Mesenchymal stem cell (in vitro differentiated cells and primary cell): ENCODE measurements around the gene CEP104.

Source experiments
- DNase-seq: peaks from one replicate; pipeline ENCODE4 v3.0.0-alpha.2; 2013
- H2AFZ ChIP-seq: one replicate; pipeline ENCODE4 v1.6.1; 2013; ENCODE audit warnings: low read depth, mild to moderate bottlenecking, control low read depth, inconsistent platforms, low read length, moderate library complexity
- H2AK5ac ChIP-seq: 2 replicates; pipeline ENCODE4 v1.6.1; 2013; ENCODE audit warnings: low read length, moderate library complexity, mild to moderate bottlenecking, inconsistent platforms; ENCODE audit not compliant: severe bottlenecking
- H2BK120ac ChIP-seq: one replicate; pipeline ENCODE4 v1.6.1; 2013; ENCODE audit warnings: low read depth, mild to moderate bottlenecking, inconsistent platforms, low read length, moderate library complexity
- H2BK12ac ChIP-seq, 2 experiments: one replicate each; pipeline ENCODE4 v1.6.1; 2013; ENCODE audit warnings: inconsistent platforms in 2 of 2, low read length in 2 of 2, mild to moderate bottlenecking in 2 of 2, moderate library complexity in 2 of 2, control low read depth in 1 of 2
- H2BK15ac ChIP-seq: one replicate; pipeline ENCODE4 v1.6.1; 2013; ENCODE audit warnings: mild to moderate bottlenecking, low read depth, inconsistent platforms; ENCODE audit not compliant: poor library complexity, severe bottlenecking
- H2BK5ac ChIP-seq: 2 replicates; pipeline ENCODE4 v1.6.1; 2013; ENCODE audit warnings: low read depth, mild to moderate bottlenecking, low read length, control low read depth, inconsistent platforms; ENCODE audit not compliant: poor library complexity, severe bottlenecking
- H3K14ac ChIP-seq, 2 experiments: one replicate each; pipeline ENCODE4 v1.6.1; 2013; ENCODE audit warnings: inconsistent platforms in 2 of 2, low read length in 2 of 2, control low read depth in 1 of 2, mild to moderate bottlenecking in 1 of 2, moderate library complexity in 1 of 2
- H3K18ac ChIP-seq, 2 experiments: one replicate each; pipeline ENCODE4 v1.6.1; 2013; ENCODE audit warnings: inconsistent platforms in 2 of 2, low read length in 2 of 2, control low read depth in 1 of 2, low read depth in 1 of 2, mild to moderate bottlenecking in 1 of 2
- H3K23ac ChIP-seq, 2 experiments: one replicate each; pipeline ENCODE4 v1.6.1; 2013; ENCODE audit warnings: inconsistent platforms in 2 of 2, low read length in 2 of 2, mild to moderate bottlenecking in 2 of 2, moderate library complexity in 2 of 2, control low read depth in 1 of 2
- H3K27ac ChIP-seq: 2 replicates; pipeline ENCODE4 v1.5.1; 2013; ENCODE audit warnings: mild to moderate bottlenecking, moderate library complexity, low read length, control low read depth, inconsistent platforms; ENCODE audit not compliant: poor library complexity, severe bottlenecking
- H3K27me3 ChIP-seq, 2 experiments: 2 replicates each; pipeline versions ENCODE4 v1.6.1 to v1.7.0; 2013; ENCODE audit warnings: low read length in 2 of 2, mild to moderate bottlenecking in 2 of 2, moderate library complexity in 2 of 2, control low read depth in 1 of 2, inconsistent platforms in 1 of 2; ENCODE audit not compliant: control insufficient read depth in 1 of 2, insufficient read depth in 1 of 2
- H3K36me3 ChIP-seq, 2 experiments: 2 replicates each; pipeline versions ENCODE4 v1.6.1 to v1.7.0; 2013; ENCODE audit warnings: low read length in 2 of 2, control low read depth in 1 of 2, inconsistent platforms in 1 of 2, low read depth in 1 of 2, mild to moderate bottlenecking in 1 of 2; ENCODE audit not compliant: insufficient read depth in 2 of 2, control insufficient read depth in 1 of 2
- H3K4ac ChIP-seq, 2 experiments: one replicate each; pipeline ENCODE4 v1.6.1; 2013; ENCODE audit warnings: inconsistent platforms in 2 of 2, low read length in 2 of 2, mild to moderate bottlenecking in 2 of 2, moderate library complexity in 2 of 2, control low read depth in 1 of 2, low read depth in 1 of 2
- H3K4me1 ChIP-seq: 2 replicates; pipeline ENCODE4 v1.6.1; 2013; ENCODE audit warnings: low read depth, low read length, control low read depth; ENCODE audit not compliant: control insufficient read depth, insufficient read depth
- H3K4me2 ChIP-seq: 2 replicates; pipeline ENCODE4 v1.6.1; 2013; ENCODE audit warnings: low read length, mild to moderate bottlenecking, inconsistent platforms; ENCODE audit not compliant: poor library complexity, severe bottlenecking
- H3K4me3 ChIP-seq, 2 experiments: 2 replicates each; pipeline versions ENCODE4 v1.5.1 to v1.7.0; 2013; ENCODE audit warnings: low read length in 2 of 2, mild to moderate bottlenecking in 2 of 2, control low read depth in 1 of 2, low read depth in 1 of 2; ENCODE audit not compliant: insufficient read depth in 1 of 2
- H3K79me1 ChIP-seq: replicated peaks from 2 replicates; pipeline ENCODE4 v1.6.1; 2013; ENCODE audit warnings: mild to moderate bottlenecking, control low read depth, low read length, inconsistent platforms; ENCODE audit not compliant: poor library complexity, severe bottlenecking
- H3K9ac ChIP-seq: 2 replicates; pipeline ENCODE4 v1.7.0; 2013; ENCODE audit warnings: mild to moderate bottlenecking, low read length, moderate library complexity
- H3K9me3 ChIP-seq: 2 replicates; pipeline ENCODE4 v1.7.0; 2013; ENCODE audit warnings: mild to moderate bottlenecking, low read length; ENCODE audit not compliant: control insufficient read depth
- H4K8ac ChIP-seq: one replicate; pipeline ENCODE4 v1.6.1; 2013; ENCODE audit warnings: inconsistent platforms, mild to moderate bottlenecking, low read length, moderate library complexity
- H4K91ac ChIP-seq: one replicate; pipeline ENCODE4 v1.6.1; 2013; ENCODE audit warnings: mild to moderate bottlenecking, low read length, inconsistent platforms
- WGBS: methylation state at CpG from one replicate; pipeline ENCODE4 v1.1.7; 2013; ENCODE audit warnings: mixed read lengths; 5-methylcytosine and 5-hydroxymethylcytosine counted together

The CEP104 gene

DNA sequence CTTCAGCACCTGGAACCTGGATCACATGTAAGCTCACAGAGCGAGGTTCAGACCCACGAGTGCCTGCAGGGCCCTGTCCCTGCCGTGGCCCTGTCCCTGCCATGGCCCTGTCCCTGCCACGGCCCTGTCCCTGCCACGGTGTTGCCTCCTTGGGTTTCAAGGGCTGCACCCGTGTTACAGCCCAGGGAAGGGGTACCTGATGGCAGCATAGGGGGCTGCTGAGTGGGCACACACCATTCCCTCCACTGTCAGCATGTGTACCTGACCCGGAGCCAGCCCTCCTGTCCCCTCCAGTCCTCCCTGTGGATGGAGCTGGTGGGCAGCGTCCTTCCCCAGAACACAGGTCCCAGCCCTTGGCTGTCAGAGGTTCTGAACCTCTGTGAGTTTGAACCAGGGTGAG, 15.5 kb upstream of the CEP104 start:
- 88% methylated on average over 8 of the region's 8 CpGs for WGBS
- Histone ChIP-seq H3K14ac (no peak overlapping the region), H3K79me1 (peaks cover 2% of the 10 kb centered on the region), H3K9ac (no peak overlapping the region), H3K4ac (no peak overlapping the region), H3K23ac (no peak overlapping the region), H4K91ac (peak overlapping the region; percentile 10), H3K4me3 (no peak overlapping the region), H3K27ac (no peak overlapping the region), H3K9me3 (no peaks in the 10 kb centered on the region), H3K18ac (no peak overlapping the region), H4K8ac (no peak overlapping the region), H2BK12ac (no peak overlapping the region), H2BK120ac (no peak overlapping the region), H2BK15ac (no peak overlapping the region), H2AK5ac (no peak overlapping the region), H3K4me1 (peaks cover 21% of the 10 kb centered on the region), H2BK5ac (no peak overlapping the region), H2AFZ (no peak overlapping the region), H3K4me2 (no peak overlapping the region), H3K27me3 (no peaks in the 10 kb centered on the region), H3K36me3 (peaks cover 59 to 72% of the 10 kb centered on the region in 2 experiments)
- DNase-seq = no peak

DNA sequence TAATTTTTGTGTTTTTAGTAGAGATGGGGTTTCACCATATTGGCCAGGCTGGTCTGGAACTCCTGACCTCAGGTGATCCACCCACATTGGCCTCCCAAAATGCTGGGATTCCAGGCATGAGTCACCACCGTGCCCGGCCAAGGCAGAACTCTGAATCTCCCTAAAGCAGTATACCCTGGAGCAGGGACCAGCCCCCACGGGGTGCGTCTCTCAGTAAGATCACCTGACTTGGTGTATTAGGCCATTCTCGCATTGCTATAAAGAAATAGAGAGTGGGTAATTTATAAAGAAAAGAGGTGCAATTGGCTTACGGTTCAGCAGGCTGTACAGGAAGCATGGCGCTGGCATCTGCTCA, 14.4 kb upstream of the CEP104 start:
- no peak for DNase-seq
- no peak overlapping the region for H4K91ac ChIP-seq
- WGBS = 97% methylated on average over 7 of the region's 7 CpGs
- H3K4ac ChIP-seq = no peak overlapping the region
- H2BK5ac ChIP-seq = no peak overlapping the region
- H3K4me2 ChIP-seq = no peak overlapping the region
- no peak overlapping the region for H2AFZ ChIP-seq
- H3K27me3 ChIP-seq = no peaks in the 10 kb centered on the region
- no peak overlapping the region for H2BK12ac ChIP-seq
- peaks cover 56 to 74% of the 10 kb centered on the region in 2 experiments for H3K36me3 ChIP-seq
- no peak overlapping the region for H3K18ac ChIP-seq
- no peak overlapping the region for H4K8ac ChIP-seq
- H3K14ac ChIP-seq = no peak overlapping the region
- H3K23ac ChIP-seq = no peak overlapping the region
- no peak overlapping the region for H3K4me3 ChIP-seq
- H3K79me1 ChIP-seq = peaks cover 2% of the 10 kb centered on the region
- no peak overlapping the region for H3K27ac ChIP-seq
- H3K9ac ChIP-seq = no peak overlapping the region
- H3K9me3 ChIP-seq = no peaks in the 10 kb centered on the region
- no peak overlapping the region for H2AK5ac ChIP-seq
- no peak overlapping the region for H2BK15ac ChIP-seq
- no peak overlapping the region for H2BK120ac ChIP-seq
- H3K4me1 ChIP-seq = peaks cover 21% of the 10 kb centered on the region

DNA sequence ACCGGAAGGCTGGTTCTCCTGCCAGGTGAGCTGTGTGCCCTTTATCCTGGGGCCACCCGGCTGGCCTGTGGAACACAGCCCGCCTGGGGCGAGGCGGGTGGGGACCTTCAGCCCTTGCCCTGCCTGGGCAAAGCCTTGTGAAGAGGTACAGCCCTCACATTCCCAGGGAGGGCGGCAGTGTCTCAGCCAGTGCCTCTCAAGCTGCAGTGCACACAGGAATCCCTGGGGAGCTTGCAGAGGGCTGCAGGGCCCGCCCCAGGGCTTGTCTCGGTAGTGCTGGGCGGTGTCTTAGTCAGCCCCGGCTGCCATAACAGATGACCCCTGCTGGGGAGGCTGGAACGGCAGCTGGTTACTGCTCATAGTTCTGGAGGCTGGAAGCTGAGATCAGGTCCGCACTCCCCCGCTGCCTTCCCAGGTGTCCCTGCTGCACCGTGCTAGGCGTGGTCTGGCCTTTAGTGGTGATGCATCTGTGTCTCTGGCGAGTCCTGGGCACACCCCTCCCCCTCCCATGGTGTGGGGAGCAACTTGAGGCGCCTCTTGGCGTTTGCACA, 12.8 kb upstream of the CEP104 start:
- H3K18ac ChIP-seq = no peak overlapping the region
- H2AK5ac ChIP-seq = peak overlapping the region; percentile 7
- no peaks in the 10 kb centered on the region for H3K27me3 ChIP-seq
- H3K4me2 ChIP-seq = no peak overlapping the region
- H3K4me1 ChIP-seq = peaks cover 23% of the 10 kb centered on the region
- no peak overlapping the region for H2BK15ac ChIP-seq
- no peaks in the 10 kb centered on the region for H3K9me3 ChIP-seq
- no peak overlapping the region for H4K8ac ChIP-seq
- H2BK5ac ChIP-seq = peak overlapping the region; percentile 1
- H3K23ac ChIP-seq = no peak overlapping the region
- H3K79me1 ChIP-seq = peaks cover 11% of the 10 kb centered on the region
- DNase-seq = peak; percentile 57
- no peak overlapping the region for H3K4ac ChIP-seq
- H3K36me3 ChIP-seq = peaks cover 52 to 62% of the 10 kb centered on the region in 2 experiments
- no peak overlapping the region for H2BK12ac ChIP-seq
- H2AFZ ChIP-seq = no peak overlapping the region
- no peak overlapping the region for H4K91ac ChIP-seq
- H3K9ac ChIP-seq = no peak overlapping the region
- peak overlapping the region; percentile 46 for H3K27ac ChIP-seq
- no peak overlapping the region for H3K14ac ChIP-seq
- H2BK120ac ChIP-seq = no peak overlapping the region
- no peak overlapping the region for H3K4me3 ChIP-seq
- 67% methylated on average over 18 of the region's 18 CpGs for WGBS

DNA sequence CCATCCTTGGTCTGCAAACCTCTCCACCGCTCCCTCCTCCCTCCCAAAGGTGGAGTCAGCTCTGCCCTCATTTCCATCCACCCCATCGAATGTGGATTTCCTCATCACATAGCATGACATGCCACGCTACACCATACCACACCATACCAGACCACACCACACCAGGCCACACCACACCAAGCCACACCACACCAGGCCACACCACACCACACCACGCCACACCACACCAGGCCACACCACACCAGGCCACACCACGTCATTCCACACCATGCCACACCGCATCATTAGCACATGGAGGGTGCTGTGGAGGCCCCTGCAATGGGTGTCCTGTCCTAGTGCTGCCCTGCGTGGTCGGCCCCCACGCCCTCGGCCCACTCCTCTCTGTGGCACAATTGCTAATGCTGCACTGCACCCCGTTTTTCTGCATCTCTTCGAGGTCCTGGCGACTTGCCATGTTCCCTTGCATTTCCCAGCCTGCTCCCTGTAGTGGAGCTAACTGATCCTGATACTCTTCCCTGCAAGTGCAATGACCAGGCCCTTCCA, 11.5 kb upstream of the CEP104 start:
- Histone ChIP-seq H3K27ac (no peak overlapping the region), H2BK12ac (no peak overlapping the region), H3K14ac (no peak overlapping the region), H2BK15ac (no peak overlapping the region), H3K9me3 (no peaks in the 10 kb centered on the region), H3K36me3 (peaks cover 43 to 54% of the 10 kb centered on the region in 2 experiments), H2AK5ac (no peak overlapping the region), H3K4ac (no peak overlapping the region), H4K91ac (peak overlapping the region; percentile 30), H3K4me3 (no peak overlapping the region), H2BK5ac (no peak overlapping the region), H4K8ac (no peak overlapping the region), H3K27me3 (no peaks in the 10 kb centered on the region), H2AFZ (no peak overlapping the region), H3K9ac (no peak overlapping the region), H2BK120ac (no peak overlapping the region), H3K79me1 (peaks cover 13% of the 10 kb centered on the region), H3K4me2 (no peak overlapping the region), H3K4me1 (peaks cover 23% of the 10 kb centered on the region), H3K18ac (no peak overlapping the region), H3K23ac (no peak overlapping the region)
- no peak for DNase-seq
- 79% methylated on average over 12 of the region's 13 CpGs for WGBS
